Caco-2 (cell line): ENCODE results near the gene ZRANB3. TPM values are rescaled to one million over a fixed set of nuclear protein-coding genes. Genes with fewer than 3 reads are reported as not detected.
A peak's percentile ranks its signal among the peaks of the same experiment; 100 is the strongest.

Experiments
- BruUV-seq: library from RNA; stranded (reverse); fragments of 400-500 nt; replicated peaks from 2 replicates; lab custom pipeline; 2021; lab: Mats Ljungman, UMichigan
- CTCF ChIA-PET: fragments of 300-600 bp; sonication (Branson Sonifier 250); formaldehyde crosslinking; loops from one replicate; lab custom pipeline; 2022; ENCODE audit warnings: antibody characterized with exemption; lab: Charles Lee
- POLR2A ChIA-PET: fragments of 300-600 bp; sonication (Branson Sonifier 250); formaldehyde crosslinking; loops from one replicate; lab custom pipeline; 2022; ENCODE audit warnings: antibody characterized with exemption; lab: Charles Lee
- DNase-seq, 2 experiments: peaks; one replicate each; pipeline versions ENCODE4 v3.0.0 to v3.0.0-alpha.2; 2020 to 2022
- H3K27me3 ChIP-seq: replicated peaks from 2 replicates; pipeline ENCODE4 v1.6.0; 2011; ENCODE audit warnings: low read length; ENCODE audit not compliant: control insufficient read depth, insufficient read depth
- H3K36me3 ChIP-seq: 2 replicates; pipeline ENCODE4 v1.5.1; 2011; ENCODE audit warnings: low read length; ENCODE audit not compliant: control insufficient read depth, insufficient read depth
- H3K4me1 ChIP-seq: fragments of 250-450 bp; sonication (Bioruptor Pico); 2 replicates; pipeline ENCODE4 v1.5.1; 2020; ENCODE audit warnings: mild to moderate bottlenecking
- H3K4me3 ChIP-seq: 2 replicates; pipeline ENCODE4 v1.5.1; 2011; ENCODE audit warnings: low read depth, mild to moderate bottlenecking, control low read depth, low read length
- H3K9me3 ChIP-seq: fragments of 250-450 bp; sonication (Bioruptor Pico); 2 replicates; pipeline ENCODE4 v1.5.1; 2020; ENCODE audit warnings: mild to moderate bottlenecking, moderate library complexity
- H3K27ac Mint-ChIP-seq: one replicate; pipeline ENCODE4 v1.8.0; 2022; ENCODE audit warnings: mixed read lengths; ENCODE audit not compliant: unreplicated experiment
- H3K27me3 Mint-ChIP-seq: one replicate; pipeline ENCODE4 v1.8.0; 2022; ENCODE audit warnings: mixed read lengths; ENCODE audit not compliant: insufficient read depth, unreplicated experiment
- H3K36me3 Mint-ChIP-seq: one replicate; pipeline ENCODE4 v1.8.0; 2022; ENCODE audit warnings: mild to moderate bottlenecking, mixed read lengths; ENCODE audit not compliant: insufficient read depth, unreplicated experiment
- H3K4me1 Mint-ChIP-seq: one replicate; pipeline ENCODE4 v1.8.0; 2022; ENCODE audit warnings: low read depth, mixed read lengths; ENCODE audit not compliant: unreplicated experiment
- H3K4me3 Mint-ChIP-seq: one replicate; pipeline ENCODE4 v1.8.0; 2022; ENCODE audit warnings: mild to moderate bottlenecking, moderate library complexity, mixed read lengths; ENCODE audit not compliant: unreplicated experiment
- H3K9me3 Mint-ChIP-seq: one replicate; pipeline ENCODE4 v1.8.0; 2022; ENCODE audit warnings: mixed read lengths; ENCODE audit not compliant: unreplicated experiment
- intact Hi-C: fragments of 100-400 bp; cut with micrococcal nuclease; formaldehyde crosslinking; loops from one replicate; pipeline ENCODE4 v1.10.0; 2022; ENCODE audit not compliant: unreplicated experiment
- total RNA-seq: library from RNA; stranded (reverse); gene quantifications from 2 replicates; pipeline ENCODE4 v1.2.3, GENCODE V29; 2022
- TF ChIP-seq, protein P1 (sequence below), 2 experiments: fragments of 200-600 bp in 1 of 2; IDR thresholded peaks; 1 replicate in 1 of 2; 2 replicates in 1 of 2; pipeline versions ENCODE4 v1.5.1 to v1.8.0; 2011 to 2022; ENCODE audit warnings: antibody characterized with exemption in 1 of 2, control low read depth in 1 of 2, inconsistent platforms in 1 of 2, low read depth in 1 of 2, low read length in 1 of 2, mild to moderate bottlenecking in 1 of 2, moderate library complexity in 1 of 2; ENCODE audit not compliant: insufficient read depth in 1 of 2, severe bottlenecking in 1 of 2, unreplicated experiment in 1 of 2

The ZRANB3 gene
- total RNA-seq, 1 experiment from 2014 or later: 17.0 TPM

DNA sequence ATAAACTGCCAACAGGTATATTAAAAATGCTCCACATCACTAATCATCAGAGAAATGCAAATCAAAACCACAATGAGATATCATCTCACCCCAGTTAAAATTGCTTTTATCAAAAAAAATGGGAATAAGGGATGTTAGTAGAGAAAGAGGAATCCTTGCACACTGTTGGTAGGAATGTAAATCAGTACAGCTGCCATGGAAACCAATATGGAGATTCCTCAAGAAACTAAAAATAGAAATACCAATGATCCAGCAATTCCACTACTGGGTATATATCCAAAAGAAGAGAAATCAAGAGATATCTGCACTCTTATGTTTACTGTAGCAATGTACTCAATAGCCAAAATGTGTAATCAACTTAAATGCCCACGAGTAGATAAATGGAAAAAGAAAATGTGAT is 40.6 kb downstream of the ZRANB3 start:
- H3K4me3 Mint-ChIP-seq: no peak overlapping the region
- no peaks in the 10 kb centered on the region for H3K36me3 ChIP-seq
- no peaks in the 10 kb centered on the region for H3K4me1 ChIP-seq
- no peaks in the 10 kb centered on the region for H3K27me3 ChIP-seq
- no peaks in the 10 kb centered on the region for H3K27me3 Mint-ChIP-seq
- no TSS peak for BruUV-seq
- H3K4me3 ChIP-seq: no peak overlapping the region
- TF ChIP-seq, protein P1, sequence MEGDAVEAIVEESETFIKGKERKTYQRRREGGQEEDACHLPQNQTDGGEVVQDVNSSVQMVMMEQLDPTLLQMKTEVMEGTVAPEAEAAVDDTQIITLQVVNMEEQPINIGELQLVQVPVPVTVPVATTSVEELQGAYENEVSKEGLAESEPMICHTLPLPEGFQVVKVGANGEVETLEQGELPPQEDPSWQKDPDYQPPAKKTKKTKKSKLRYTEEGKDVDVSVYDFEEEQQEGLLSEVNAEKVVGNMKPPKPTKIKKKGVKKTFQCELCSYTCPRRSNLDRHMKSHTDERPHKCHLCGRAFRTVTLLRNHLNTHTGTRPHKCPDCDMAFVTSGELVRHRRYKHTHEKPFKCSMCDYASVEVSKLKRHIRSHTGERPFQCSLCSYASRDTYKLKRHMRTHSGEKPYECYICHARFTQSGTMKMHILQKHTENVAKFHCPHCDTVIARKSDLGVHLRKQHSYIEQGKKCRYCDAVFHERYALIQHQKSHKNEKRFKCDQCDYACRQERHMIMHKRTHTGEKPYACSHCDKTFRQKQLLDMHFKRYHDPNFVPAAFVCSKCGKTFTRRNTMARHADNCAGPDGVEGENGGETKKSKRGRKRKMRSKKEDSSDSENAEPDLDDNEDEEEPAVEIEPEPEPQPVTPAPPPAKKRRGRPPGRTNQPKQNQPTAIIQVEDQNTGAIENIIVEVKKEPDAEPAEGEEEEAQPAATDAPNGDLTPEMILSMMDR (IDR thresholded peaks at IDR 0.05; ENCODE audit: insufficient read depth in 1 of 2, low read depth in 1 of 2, low read length in 1 of 2, severe bottlenecking in 1 of 2, unreplicated experiment in 1 of 2): no peak
- H3K4me1 Mint-ChIP-seq: peaks cover 6% of the 10 kb centered on the region
- H3K27ac Mint-ChIP-seq: no peak overlapping the region
- 0 out of 2 replicates have a peak, but pooled peaks cover 2% of the 10 kb centered on the region for H3K9me3 ChIP-seq
- CTCF ChIA-PET: no interaction called here
- peaks cover 19% of the 10 kb centered on the region for H3K36me3 Mint-ChIP-seq
- DNase-seq: no peak
- peaks cover 12% of the 10 kb centered on the region for H3K9me3 Mint-ChIP-seq
- POLR2A ChIA-PET: no interaction called here
- intact Hi-C loops: no loop called here

DNA sequence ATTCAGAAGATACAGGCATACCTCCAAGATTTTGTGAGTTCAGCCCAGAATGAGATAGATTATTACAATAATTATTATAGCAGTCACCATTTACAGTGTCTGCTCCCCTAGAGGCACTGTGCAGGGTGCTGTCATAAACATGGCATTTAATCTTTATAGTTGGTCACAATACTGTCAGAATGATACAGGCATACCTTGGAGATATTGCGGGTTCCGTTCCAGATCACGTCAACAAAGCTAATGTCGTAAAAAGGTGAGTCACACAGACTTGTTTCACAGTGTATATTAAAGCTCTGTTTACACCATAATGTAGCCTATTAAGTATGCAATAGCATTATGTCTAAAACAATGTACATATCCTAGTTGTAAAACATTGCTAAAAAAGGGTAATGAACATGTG is 45.6 kb downstream of the ZRANB3 start:
- H3K36me3 Mint-ChIP-seq: peaks cover 25% of the 10 kb centered on the region
- H3K36me3 ChIP-seq: no peaks in the 10 kb centered on the region
- no peaks in the 10 kb centered on the region for H3K27me3 Mint-ChIP-seq
- ChIA-PET POLR2A (no interaction called here), CTCF (no interaction called here)
- H3K4me1 Mint-ChIP-seq: peaks cover 6% of the 10 kb centered on the region
- intact Hi-C loops: no loop called here
- H3K27me3 ChIP-seq: no peaks in the 10 kb centered on the region
- H3K27ac Mint-ChIP-seq: no peak overlapping the region
- DNase-seq: peak in 1 of 2 experiments; percentile 8
- no peaks in the 10 kb centered on the region for H3K4me1 ChIP-seq
- H3K9me3 Mint-ChIP-seq: peaks cover 12% of the 10 kb centered on the region
- 0 out of 2 replicates have a peak, but pooled peaks cover 2% of the 10 kb centered on the region for H3K9me3 ChIP-seq
- no peak overlapping the region for H3K4me3 Mint-ChIP-seq
- TF ChIP-seq, protein P1 (IDR thresholded peaks at IDR 0.05; ENCODE audit: insufficient read depth in 1 of 2, low read depth in 1 of 2, low read length in 1 of 2, severe bottlenecking in 1 of 2, unreplicated experiment in 1 of 2): no peak
- no TSS peak for BruUV-seq
- H3K4me3 ChIP-seq: no peak overlapping the region

DNA sequence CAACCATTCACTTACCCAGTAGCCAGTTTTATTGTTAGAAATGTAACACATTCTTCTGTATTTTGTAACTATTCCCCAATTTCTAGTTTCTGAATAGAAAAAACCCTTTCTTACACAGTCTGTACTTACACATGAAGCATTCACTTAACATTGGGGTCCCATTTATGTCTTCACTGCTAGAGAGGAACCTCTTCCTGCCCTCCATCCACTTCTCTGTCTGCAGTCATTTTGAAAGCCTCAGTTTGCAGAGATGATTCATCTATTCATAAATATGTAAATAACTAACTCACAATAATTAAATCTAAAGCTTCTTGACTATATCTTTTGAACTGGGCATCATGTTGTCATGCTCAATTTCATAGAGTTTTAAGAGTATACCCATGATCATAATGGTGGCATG is 55.9 kb downstream of the ZRANB3 start:
- no peak for DNase-seq

More for the DNA sequence above, 55.9 kb downstream of the ZRANB3 start:
- Mint-ChIP-seq H3K4me1 (no peaks in the 10 kb centered on the region), H3K27me3 (no peaks in the 10 kb centered on the region), H3K4me3 (no peak overlapping the region), H3K36me3 (no peaks in the 10 kb centered on the region), H3K27ac (no peak overlapping the region), H3K9me3 (no peaks in the 10 kb centered on the region)
- Histone ChIP-seq H3K4me1 (no peaks in the 10 kb centered on the region), H3K36me3 (no peaks in the 10 kb centered on the region), H3K27me3 (no peaks in the 10 kb centered on the region), H3K9me3 (no peaks in the 10 kb centered on the region), H3K4me3 (no peak overlapping the region)
- intact Hi-C loops: no loop called here
- TF ChIP-seq, protein P1 (IDR thresholded peaks at IDR 0.05; ENCODE audit: insufficient read depth in 1 of 2, low read depth in 1 of 2, low read length in 1 of 2, severe bottlenecking in 1 of 2, unreplicated experiment in 1 of 2): no peak
- CTCF ChIA-PET: no interaction called here
- POLR2A ChIA-PET: no interaction called here
- no TSS peak for BruUV-seq
